BJ (cell line): Measurements from ENCODE around the gene SFXN4. TPM values are rescaled to one million over a fixed set of nuclear protein-coding genes. Genes with fewer than 3 reads are reported as not detected.

Source experiments
- CTCF ChIA-PET: fragments of 350-600 bp; formaldehyde crosslinking; extraction: SDS; loops from one replicate; lab custom pipeline; 2021; ENCODE audit warnings: antibody characterized with exemption, inconsistent platforms; lab: Yijun Ruan, JAX
- POLR2A ChIA-PET: fragments of 300-600 bp; sonication (Branson Sonifier 250); formaldehyde crosslinking; extraction: SDS; loops from one replicate; lab custom pipeline; 2021; ENCODE audit warnings: antibody characterized with exemption; lab: Charles Lee
- DNase-seq: peaks from one replicate; pipeline ENCODE4 v3.0.0-alpha.2; 2011; ENCODE audit warnings: low read depth
- H3K27me3 ChIP-seq: 2 replicates; pipeline ENCODE4 v1.6.0; 2011; ENCODE audit warnings: low read length; ENCODE audit not compliant: control insufficient read depth, insufficient read depth
- H3K36me3 ChIP-seq: 2 replicates; pipeline ENCODE4 v1.5.1; 2011; ENCODE audit warnings: low read length; ENCODE audit not compliant: control insufficient read depth, insufficient read depth
- H3K4me3 ChIP-seq: 2 replicates; pipeline ENCODE4 v1.5.1; 2011; ENCODE audit warnings: low read depth, mild to moderate bottlenecking, control low read depth, low read length
- CTCF ChIP-seq: IDR thresholded peaks from 2 replicates; pipeline ENCODE4 v1.5.1; 2011; ENCODE audit warnings: low read depth, mild to moderate bottlenecking, control low read depth, inconsistent platforms, low read length, moderate library complexity; ENCODE audit not compliant: insufficient read depth
- polyA minus RNA-seq: library from RNA; depleted of rRNA, polyadenylated mRNA; stranded (reverse); fragments of >200 nt; gene quantifications from 2 replicates; pipeline ENCODE4 v1.2.3, GENCODE V29; 2011; rRNA and poly(A)+ RNA removed
- polyA plus RNA-seq: library from polyadenylated mRNA; depleted of rRNA; stranded (reverse); fragments of >200 nt; gene quantifications from 2 replicates; pipeline ENCODE4 v1.2.3, GENCODE V29; 2011; rRNA removed

SFXN4 gene, protein sequence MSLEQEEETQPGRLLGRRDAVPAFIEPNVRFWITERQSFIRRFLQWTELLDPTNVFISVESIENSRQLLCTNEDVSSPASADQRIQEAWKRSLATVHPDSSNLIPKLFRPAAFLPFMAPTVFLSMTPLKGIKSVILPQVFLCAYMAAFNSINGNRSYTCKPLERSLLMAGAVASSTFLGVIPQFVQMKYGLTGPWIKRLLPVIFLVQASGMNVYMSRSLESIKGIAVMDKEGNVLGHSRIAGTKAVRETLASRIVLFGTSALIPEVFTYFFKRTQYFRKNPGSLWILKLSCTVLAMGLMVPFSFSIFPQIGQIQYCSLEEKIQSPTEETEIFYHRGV
- 9.6 and 15.8 TPM in 2 replicates for polyA plus RNA-seq
- 5.4 and 5.9 TPM in 2 replicates for polyA minus RNA-seq

- no peak for DNase-seq
- Histone ChIP-seq H3K4me3 (peak within 1 kb of the TSS; percentile 76), H3K36me3 (peaks cover 12% of the 10 kb centered on the region), H3K27me3 (no peaks in the 10 kb centered on the region)
- ChIA-PET POLR2A (interaction anchor here (0.6 kb wide), 1 partner anchor 25 kb away, joined by 3 read pairs; no protein-coding TSS in a partner anchor), CTCF (interaction anchor here (0.8 kb wide), 1 partner anchor 436 kb away, joined by 3 read pairs; no protein-coding TSS in a partner anchor)
- no peak for TF ChIP-seq CTCF
Observed at GRCh38 chr10:119165171-119166117, at the start of gene SFXN4. Gene SFXN4 (minus strand): TSS chr10:119165714. CDS start chr10:119165647, 67 bp downstream.

GRCh38 chr10:119211625-119212441, 46.3 kb upstream of the SFXN4 start:
- DNase-seq, result no peak
- H3K36me3 ChIP-seq, result no peaks in the 10 kb centered on the region
- H3K4me3 ChIP-seq, result no peak overlapping the region
- no peak for TF ChIP-seq CTCF
- ChIA-PET POLR2A (interaction anchor here (0.7 to 0.9 kb wide), 2 partner anchors 41 kb away, joined by 6 read pairs; no protein-coding TSS in a partner anchor), CTCF (interaction anchor here (1.1 to 4.2 kb wide), 4 partner anchors 9 to 233 kb away, joined by 3 to 32 read pairs (median 14); no protein-coding TSS in a partner anchor)
- no peaks in the 10 kb centered on the region for H3K27me3 ChIP-seq

DNA sequence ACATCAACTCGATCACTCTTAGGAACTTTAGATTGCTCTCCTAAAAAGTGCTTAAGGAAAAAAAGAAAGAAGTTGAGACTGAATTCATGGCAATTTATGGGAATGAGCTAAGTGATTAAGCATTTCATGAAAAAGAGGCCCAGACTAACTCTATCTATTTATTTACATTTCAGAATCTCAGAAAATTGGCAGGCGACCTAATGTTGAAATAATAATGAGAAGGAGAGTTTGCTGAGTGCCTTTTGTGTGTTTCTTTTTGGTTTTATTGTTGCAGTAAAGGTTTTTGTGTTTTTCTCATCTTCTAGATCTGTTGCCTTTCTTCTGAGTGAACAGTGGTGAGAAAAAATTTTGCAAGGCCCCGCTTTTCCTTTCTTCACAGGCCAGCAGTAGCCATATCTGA, 45.7 kb upstream of the SFXN4 start:
- Histone ChIP-seq H3K4me3 (no peak overlapping the region), H3K27me3 (no peaks in the 10 kb centered on the region), H3K36me3 (no peaks in the 10 kb centered on the region)
- peak; percentile 87 for DNase-seq
- TF ChIP-seq CTCF, result no peak
- ChIA-PET POLR2A (interaction anchor here (0.6 to 0.9 kb wide), 2 partner anchors 42 to 329 kb away, joined by 3 to 6 read pairs; no protein-coding TSS in a partner anchor), CTCF (interaction anchor here (1.6 to 4.2 kb wide), 3 partner anchors 36 to 233 kb away, joined by 5 to 32 read pairs (median 25); no protein-coding TSS in a partner anchor)

DNA sequence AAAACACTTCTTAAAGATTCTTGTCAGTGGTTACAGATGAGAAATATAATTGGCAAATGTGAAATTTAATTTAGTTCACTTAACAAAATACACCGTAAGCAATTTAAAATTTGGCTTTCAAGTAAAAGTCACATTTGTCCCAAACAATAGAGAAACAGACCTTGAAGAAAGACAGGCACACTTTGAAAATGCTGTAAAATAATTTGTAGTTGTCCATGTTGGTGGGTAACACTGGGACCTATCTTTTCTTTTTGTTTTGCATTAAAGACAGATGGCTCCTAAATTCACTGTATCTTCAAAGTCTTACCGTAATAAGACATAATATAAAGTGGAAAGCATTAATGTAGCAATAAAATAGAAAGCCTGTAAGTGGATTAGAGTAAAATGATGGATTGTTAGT, 45.1 kb upstream of the SFXN4 start:
- no peak for DNase-seq
- POLR2A ChIA-PET, result interaction anchor here (0.6 kb wide), 1 partner anchor 330 kb away, joined by 3 read pairs; no protein-coding TSS in a partner anchor
- H3K36me3 ChIP-seq, result no peaks in the 10 kb centered on the region
- no peak overlapping the region for H3K4me3 ChIP-seq
- CTCF ChIA-PET, result interaction anchor here (1.1 to 4.2 kb wide), 8 partner anchors 13 to 234 kb away, joined by 3 to 32 read pairs (median 6); no protein-coding TSS in a partner anchor
- no peaks in the 10 kb centered on the region for H3K27me3 ChIP-seq
- no peak for TF ChIP-seq CTCF
